ENCODE results near the gene SLX1A. TPM values are rescaled to one million over a fixed set of nuclear protein-coding genes. Genes with fewer than 3 reads are reported as not detected.

The SLX1A gene
- total RNA-seq, 1 donor from 2014 or later, result 13.7 TPM

Small RNAs within 50 kb of the gene (small RNA-seq; reads per million reads assigned to genes)
- gene AC106782.4 (ENCODE audit: low replicate concordance), result not detected

Other genes starting within 250 kb of the SLX1A start
- gene TMEM219, start 231.8 kb upstream of the SLX1A start, total RNA-seq, result 28.2 TPM
- 37.7 TPM for gene TAOK2, start 220.0 kb upstream of the SLX1A start, total RNA-seq
- gene HIRIP3, start 198.3 kb upstream of the SLX1A start, total RNA-seq, result 13.1 TPM
- 38.1 TPM for gene INO80E, start 197.6 kb upstream of the SLX1A start, total RNA-seq
- 1.0 TPM for gene DOC2A, start 182.8 kb upstream of the SLX1A start, total RNA-seq
- gene C16orf92, start 170.7 kb upstream of the SLX1A start, total RNA-seq, result not detected
- 0.82 TPM for gene TLCD3B, start 162.6 kb upstream of the SLX1A start, total RNA-seq
- gene ALDOA, start 128.1 kb upstream of the SLX1A start, total RNA-seq, result 1,849 TPM
- gene PPP4C, start 117.9 kb upstream of the SLX1A start, total RNA-seq, result 72.4 TPM
- gene TBX6, start 102.0 kb upstream of the SLX1A start, total RNA-seq, result 1.4 TPM
- 10.4 TPM for gene YPEL3, start 97.7 kb upstream of the SLX1A start, total RNA-seq
- 3.3 TPM for gene GDPD3, start 80.3 kb upstream of the SLX1A start, total RNA-seq
- 18.0 TPM for gene MAPK3, start 70.7 kb upstream of the SLX1A start, total RNA-seq
- 14.8 TPM for gene CORO1A, start 10.3 kb upstream of the SLX1A start, total RNA-seq
- gene BOLA2B, start 209 bp upstream of the SLX1A start, total RNA-seq, result 40.7 TPM
- 5.8 TPM for gene SULT1A3, start 5.4 kb downstream of the SLX1A start, total RNA-seq
- 2.4 TPM for gene NPIPB13, start 54.6 kb downstream of the SLX1A start, total RNA-seq
- 29.8 TPM for gene CD2BP2, start 161.4 kb downstream of the SLX1A start, total RNA-seq
- 40.0 TPM for gene TBC1D10B, start 176.6 kb downstream of the SLX1A start, total RNA-seq
- 9,092 TPM for gene MYL11, start 180.9 kb downstream of the SLX1A start, total RNA-seq
- not detected for gene SEPTIN1, start 188.7 kb downstream of the SLX1A start, total RNA-seq
- 6.4 TPM for gene ZNF48, start 201.5 kb downstream of the SLX1A start, total RNA-seq
- 12.1 TPM for gene ZNF771, start 213.7 kb downstream of the SLX1A start, total RNA-seq
- 22.8 TPM for gene DCTPP1, start 236.2 kb downstream of the SLX1A start, total RNA-seq

All from tongue (tissue), 2 donors.